GM12878 (cell line): ENCODE measurements around the gene CLEC16A. TPM values are rescaled to one million over a fixed set of nuclear protein-coding genes. Genes with fewer than 3 reads are reported as not detected.

Experiments used
- CREM ChIP-seq: IDR thresholded peaks from 2 replicates; pipeline ENCODE4 v1.6.1; 2014; ENCODE audit warnings: antibody characterized with exemption, low read depth
- GATAD2B ChIP-seq: fragments of 450-650 bp; conservative IDR thresholded peaks from 2 replicates; pipeline ENCODE4 v1.6.1; 2017; ENCODE audit warnings: low read depth, mild to moderate bottlenecking, moderate library complexity
- HSF1 ChIP-seq: fragments of 150-350 bp; IDR thresholded peaks from 2 replicates; pipeline ENCODE4 v1.6.1; 2014; ENCODE audit warnings: mild to moderate bottlenecking, low read depth, low read length
- IKZF2 ChIP-seq, 2 experiments: fragments of 450-650 bp; IDR thresholded peaks; 2 replicates each; pipeline ENCODE4 v1.6.1; 2017; ENCODE audit warnings: mild to moderate bottlenecking in 2 of 2, moderate library complexity in 2 of 2
- LARP7 ChIP-seq: fragments of 450-650 bp; IDR thresholded peaks from 2 replicates; pipeline ENCODE4 v1.6.1; 2017; ENCODE audit warnings: mild to moderate bottlenecking
- MYB ChIP-seq: fragments of 150-350 bp; IDR thresholded peaks from 2 replicates; pipeline ENCODE4 v1.6.1; 2014; ENCODE audit warnings: mild to moderate bottlenecking, low read depth, low read length, borderline replicate concordance
- PML ChIP-seq: IDR thresholded peaks from 2 replicates; pipeline ENCODE4 v1.6.1; 2012; ENCODE audit warnings: low read length, inconsistent platforms
- RCOR1 ChIP-seq: conservative IDR thresholded peaks from 2 replicates; pipeline ENCODE4 v1.6.1; 2012; ENCODE audit warnings: low read depth, low read length, improper control_type of control experiment
- SMAD1 ChIP-seq: fragments of 450-650 bp; IDR thresholded peaks from 2 replicates; pipeline ENCODE4 v1.6.1; 2018; ENCODE audit warnings: mild to moderate bottlenecking, low read depth; ENCODE audit not compliant: partially characterized antibody
- SRF ChIP-seq, 2 experiments: IDR thresholded peaks; 2 replicates each; pipeline ENCODE4 v1.6.1; 2011; ENCODE audit warnings: low read depth in 2 of 2, low read length in 2 of 2, mild to moderate bottlenecking in 1 of 2, moderate library complexity in 1 of 2
- SUZ12 ChIP-seq: fragments of 200-600 bp; sonication (generic); IDR thresholded peaks from one replicate; pipeline ENCODE4 v1.6.1; 2018; ENCODE audit warnings: antibody characterized with exemption, mild to moderate bottlenecking; ENCODE audit not compliant: unreplicated experiment
- TCF3 ChIP-seq: IDR thresholded peaks from 2 replicates; pipeline ENCODE4 v1.6.1; 2012; ENCODE audit warnings: low read depth, mild to moderate bottlenecking, low read length, borderline replicate concordance; ENCODE audit not compliant: insufficient read depth
- ZNF384 ChIP-seq: IDR thresholded peaks from 2 replicates; pipeline ENCODE4 v1.6.1; 2012; ENCODE audit warnings: low read depth, mild to moderate bottlenecking, low read length, improper control_type of control experiment, borderline replicate concordance
- ZNF592 ChIP-seq: fragments of 450-650 bp; IDR thresholded peaks from 2 replicates; pipeline ENCODE4 v1.6.1; 2017; ENCODE audit warnings: mild to moderate bottlenecking, moderate library complexity
- polyA plus RNA-seq, 11 experiments: library from polyadenylated mRNA; depleted of rRNA in 4 of 11; unstranded in 6 of 11; stranded (reverse) in 5 of 11; fragments of >200 nt; fragmentation: Nextera tagmentation in 4 of 11; fragmentation: Illumina TruSeq in 1 of 11; extraction: Ambion mirVana in 4 of 11; extraction: Trizol in 1 of 11; gene quantifications; 1 replicate in 1 of 11; 2 replicates in 10 of 11; pipeline versions ENCODE4 v1.2.1 to v1.2.3, GENCODE V29; 2011 to 2016; ENCODE audit warnings: inconsistent platforms in 2 of 11, missing spikeins in 2 of 11, low read depth in 1 of 11
- total RNA-seq, 4 experiments: library from RNA; depleted of rRNA in 3 of 4; stranded (reverse); fragments of >200 nt in 3 of 4; fragmentation: Illumina TruSeq in 1 of 4; extraction: Trizol in 1 of 4; gene quantifications; 2 replicates each; pipeline versions ENCODE4 v1.2.1 to v1.2.3, GENCODE V29; 2013 to 2021
- TF ChIP-seq, protein P1 (sequence below): IDR thresholded peaks from 2 replicates; pipeline ENCODE4 v1.6.1; 2011; ENCODE audit warnings: mild to moderate bottlenecking, low read depth, low read length, moderate library complexity; ENCODE audit not compliant: insufficient replicate concordance
- TF ChIP-seq, protein P2 (sequence below): fragments of 450-650 bp; IDR thresholded peaks from 2 replicates; pipeline ENCODE4 v1.6.1; 2017; ENCODE audit warnings: mild to moderate bottlenecking, moderate library complexity
- TF ChIP-seq, protein P3 (sequence below): IDR thresholded peaks from 2 replicates; pipeline ENCODE4 v1.6.1; 2012; ENCODE audit warnings: low read depth, low read length, improper control_type of control experiment

Gene CLEC16A
- total and polyA plus RNA-seq, 10 of the 15 experiments (the other 5 are each of a cell fraction or from before 2014, with no cell fraction given), result 1.5 to 28.8 (median 19.2) TPM

- TF ChIP-seq SRF (IDR thresholded peaks at IDR 0.05; ENCODE audit: low read depth in 2 of 2, low read length in 2 of 2) (no peak), LARP7 (no peak), MYB (peak; percentile 90), TCF3 (peak; percentile 98), GATAD2B (peak; percentile 92), RCOR1 (no peak), CREM (peak; percentile 95), ZNF384 (0 out of 2 replicates have a peak, but pooled peaks have one; percentile 6), SMAD1 (peak; percentile 78), IKZF2 (IDR thresholded peaks at IDR 0.05) (peak; percentile 99), ZNF592 (peak; percentile 97), PML (peak; percentile 31; the same call in 1 of the 2 replicates), HSF1 (no peak), SUZ12 (no peak)
- TF ChIP-seq, protein P1, sequence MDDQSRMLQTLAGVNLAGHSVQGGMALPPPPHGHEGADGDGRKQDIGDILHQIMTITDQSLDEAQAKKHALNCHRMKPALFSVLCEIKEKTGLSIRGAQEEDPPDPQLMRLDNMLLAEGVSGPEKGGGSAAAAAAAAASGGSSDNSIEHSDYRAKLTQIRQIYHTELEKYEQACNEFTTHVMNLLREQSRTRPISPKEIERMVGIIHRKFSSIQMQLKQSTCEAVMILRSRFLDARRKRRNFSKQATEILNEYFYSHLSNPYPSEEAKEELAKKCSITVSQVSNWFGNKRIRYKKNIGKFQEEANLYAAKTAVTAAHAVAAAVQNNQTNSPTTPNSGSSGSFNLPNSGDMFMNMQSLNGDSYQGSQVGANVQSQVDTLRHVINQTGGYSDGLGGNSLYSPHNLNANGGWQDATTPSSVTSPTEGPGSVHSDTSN, result peak; percentile 50
- TF ChIP-seq, protein P2, sequence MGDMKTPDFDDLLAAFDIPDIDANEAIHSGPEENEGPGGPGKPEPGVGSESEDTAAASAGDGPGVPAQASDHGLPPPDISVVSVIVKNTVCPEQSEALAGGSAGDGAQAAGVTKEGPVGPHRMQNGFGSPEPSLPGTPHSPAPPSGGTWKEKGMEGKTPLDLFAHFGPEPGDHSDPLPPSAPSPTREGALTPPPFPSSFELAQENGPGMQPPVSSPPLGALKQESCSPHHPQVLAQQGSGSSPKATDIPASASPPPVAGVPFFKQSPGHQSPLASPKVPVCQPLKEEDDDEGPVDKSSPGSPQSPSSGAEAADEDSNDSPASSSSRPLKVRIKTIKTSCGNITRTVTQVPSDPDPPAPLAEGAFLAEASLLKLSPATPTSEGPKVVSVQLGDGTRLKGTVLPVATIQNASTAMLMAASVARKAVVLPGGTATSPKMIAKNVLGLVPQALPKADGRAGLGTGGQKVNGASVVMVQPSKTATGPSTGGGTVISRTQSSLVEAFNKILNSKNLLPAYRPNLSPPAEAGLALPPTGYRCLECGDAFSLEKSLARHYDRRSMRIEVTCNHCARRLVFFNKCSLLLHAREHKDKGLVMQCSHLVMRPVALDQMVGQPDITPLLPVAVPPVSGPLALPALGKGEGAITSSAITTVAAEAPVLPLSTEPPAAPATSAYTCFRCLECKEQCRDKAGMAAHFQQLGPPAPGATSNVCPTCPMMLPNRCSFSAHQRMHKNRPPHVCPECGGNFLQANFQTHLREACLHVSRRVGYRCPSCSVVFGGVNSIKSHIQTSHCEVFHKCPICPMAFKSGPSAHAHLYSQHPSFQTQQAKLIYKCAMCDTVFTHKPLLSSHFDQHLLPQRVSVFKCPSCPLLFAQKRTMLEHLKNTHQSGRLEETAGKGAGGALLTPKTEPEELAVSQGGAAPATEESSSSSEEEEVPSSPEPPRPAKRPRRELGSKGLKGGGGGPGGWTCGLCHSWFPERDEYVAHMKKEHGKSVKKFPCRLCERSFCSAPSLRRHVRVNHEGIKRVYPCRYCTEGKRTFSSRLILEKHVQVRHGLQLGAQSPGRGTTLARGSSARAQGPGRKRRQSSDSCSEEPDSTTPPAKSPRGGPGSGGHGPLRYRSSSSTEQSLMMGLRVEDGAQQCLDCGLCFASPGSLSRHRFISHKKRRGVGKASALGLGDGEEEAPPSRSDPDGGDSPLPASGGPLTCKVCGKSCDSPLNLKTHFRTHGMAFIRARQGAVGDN, result peak; percentile 92
- TF ChIP-seq, protein P3, sequence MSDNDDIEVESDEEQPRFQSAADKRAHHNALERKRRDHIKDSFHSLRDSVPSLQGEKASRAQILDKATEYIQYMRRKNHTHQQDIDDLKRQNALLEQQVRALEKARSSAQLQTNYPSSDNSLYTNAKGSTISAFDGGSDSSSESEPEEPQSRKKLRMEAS, result no peak
These were observed 21.2 kb downstream of the CLEC16A start (continued) for GRCh38 chr16:10965440-10966061.
